IMR-90 (cell line): ENCODE data around the gene CREB1. TPM values are rescaled to one million over a fixed set of nuclear protein-coding genes. Genes with fewer than 3 reads are reported as not detected.

Source experiments
- ATAC-seq: fragments of 200-7000 bp; cut with Tn5 transposase; 2 replicates; pipeline ENCODE4 v1.9.1; 2020; ENCODE audit warnings: low read depth, mild to moderate bottlenecking, moderate library complexity
- BruUV-seq: library from RNA; stranded (reverse); fragments of 400-500 nt; replicated peaks from 2 replicates; lab custom pipeline; 2021; lab: Mats Ljungman, UMichigan
- CTCF ChIA-PET: fragments of 300-600 bp; formaldehyde crosslinking; extraction: SDS; loops from one replicate; lab custom pipeline; 2021; ENCODE audit warnings: antibody characterized with exemption; lab: Yijun Ruan, JAX
- POLR2A ChIA-PET: fragments of 300-600 bp; sonication (Branson Sonifier 250); formaldehyde crosslinking; loops from one replicate; lab custom pipeline; 2022; ENCODE audit warnings: antibody characterized with exemption; ENCODE audit not compliant: unreplicated experiment; lab: Charles Lee
- DNase-seq: peaks from one replicate; pipeline ENCODE4 v3.0.0; 2013
- H2AFZ ChIP-seq: replicated peaks from 2 replicates; pipeline ENCODE3; 2013; ENCODE audit warnings: low read length, mild to moderate bottlenecking; ENCODE audit not compliant: poor library complexity
- H2AK5ac ChIP-seq: 2 replicates; pipeline ENCODE4 v1.6.1; 2013; ENCODE audit warnings: low read depth, low read length, inconsistent platforms
- H2AK9ac ChIP-seq: replicated peaks from 2 replicates; pipeline ENCODE3; 2013; ENCODE audit warnings: mild to moderate bottlenecking, low read depth, low read length, moderate library complexity; ENCODE audit not compliant: poor library complexity
- H2BK120ac ChIP-seq: 2 replicates; pipeline ENCODE4 v1.6.1; 2013; ENCODE audit warnings: low read depth, low read length, inconsistent platforms
- H2BK15ac ChIP-seq: 3 replicates; pipeline ENCODE4 v1.6.1; 2013; ENCODE audit warnings: low read depth, low read length, inconsistent platforms
- H2BK20ac ChIP-seq: 2 replicates; pipeline ENCODE4 v1.6.1; 2013; ENCODE audit warnings: low read depth, mild to moderate bottlenecking, inconsistent platforms, low read length, moderate library complexity
- H2BK5ac ChIP-seq: 2 replicates; pipeline ENCODE4 v1.6.1; 2013; ENCODE audit warnings: mild to moderate bottlenecking, low read depth, low read length, inconsistent platforms; ENCODE audit not compliant: poor library complexity, severe bottlenecking
- H3K14ac ChIP-seq: replicated peaks from 2 replicates; pipeline ENCODE4 v1.6.1; 2013; ENCODE audit warnings: low read depth, low read length, inconsistent platforms
- H3K18ac ChIP-seq: 2 replicates; pipeline ENCODE4 v1.6.1; 2013; ENCODE audit warnings: low read depth, low read length, control low read depth
- H3K23ac ChIP-seq: 2 replicates; pipeline ENCODE4 v1.6.1; 2013; ENCODE audit warnings: low read depth, low read length, inconsistent platforms
- H3K27ac ChIP-seq: 2 replicates; pipeline ENCODE4 v1.5.1; 2013; ENCODE audit warnings: mild to moderate bottlenecking, control low read depth, low read length; ENCODE audit not compliant: insufficient read depth
- H3K27me3 ChIP-seq: 2 replicates; pipeline ENCODE4 v1.6.1; 2013; ENCODE audit warnings: low read length; ENCODE audit not compliant: control insufficient read depth, insufficient read depth
- H3K36me3 ChIP-seq: 2 replicates; pipeline ENCODE4 v1.6.1; 2013; ENCODE audit warnings: low read length, mixed read lengths; ENCODE audit not compliant: control insufficient read depth, insufficient read depth
- H3K4ac ChIP-seq: 2 replicates; pipeline ENCODE4 v1.6.1; 2013; ENCODE audit warnings: low read depth, low read length, inconsistent platforms
- H3K4me1 ChIP-seq: 2 replicates; pipeline ENCODE4 v1.6.1; 2013; ENCODE audit warnings: low read length, mixed read lengths; ENCODE audit not compliant: control insufficient read depth, insufficient read depth
- H3K4me2 ChIP-seq: 2 replicates; pipeline ENCODE4 v1.6.1; 2013; ENCODE audit warnings: low read depth, mild to moderate bottlenecking, control low read depth, low read length, moderate library complexity
- H3K4me3 ChIP-seq: 2 replicates; pipeline ENCODE4 v1.5.1; 2013; ENCODE audit warnings: low read depth, mild to moderate bottlenecking, control low read depth, low read length, moderate library complexity; ENCODE audit not compliant: insufficient read depth
- H3K56ac ChIP-seq: 2 replicates; pipeline ENCODE4 v1.6.1; 2013; ENCODE audit warnings: low read length, inconsistent platforms; ENCODE audit not compliant: insufficient read depth; ENCODE audit errors: extremely low read depth
- H3K79me1 ChIP-seq, 2 experiments: 2 replicates each; pipeline ENCODE4 v1.6.1; 2013; ENCODE audit warnings: low read length in 2 of 2, inconsistent platforms in 1 of 2, low read depth in 1 of 2
- H3K9ac ChIP-seq: 2 replicates; pipeline ENCODE4 v1.6.1; 2013; ENCODE audit warnings: low read depth, low read length, control low read depth
- H3K9me1 ChIP-seq: 2 replicates; pipeline ENCODE4 v1.6.1; 2013; ENCODE audit warnings: low read length, inconsistent platforms; ENCODE audit not compliant: insufficient read depth
- H3K9me3 ChIP-seq: 2 replicates; pipeline ENCODE4 v1.6.1; 2013; ENCODE audit warnings: low read length; ENCODE audit not compliant: control insufficient read depth, insufficient read depth
- H4K20me1 ChIP-seq: 2 replicates; pipeline ENCODE4 v1.6.1; 2013; ENCODE audit warnings: low read length, inconsistent platforms; ENCODE audit not compliant: insufficient read depth
- H4K5ac ChIP-seq: 2 replicates; pipeline ENCODE4 v1.6.1; 2013; ENCODE audit warnings: mild to moderate bottlenecking, low read depth, low read length, control low read depth
- H4K8ac ChIP-seq, 2 experiments: 2 replicates each; pipeline ENCODE4 v1.6.1; 2013; ENCODE audit warnings: low read depth in 2 of 2, low read length in 2 of 2, control low read depth in 1 of 2, inconsistent platforms in 1 of 2
- H4K91ac ChIP-seq: 2 replicates; pipeline ENCODE4 v1.6.1; 2013; ENCODE audit warnings: low read depth, low read length, inconsistent platforms; ENCODE audit not compliant: insufficient read depth
- BHLHE40 ChIP-seq: fragments of 150-350 bp; IDR thresholded peaks from 2 replicates; pipeline ENCODE4 v1.6.1; 2016; ENCODE audit warnings: mild to moderate bottlenecking, low read depth, low read length
- CEBPB ChIP-seq: IDR thresholded peaks from 2 replicates; pipeline ENCODE4 v1.6.1; 2012; ENCODE audit warnings: low read depth, low read length, improper control_type of control experiment
- CTCF ChIP-seq: conservative IDR thresholded peaks from 2 replicates; pipeline ENCODE4 v1.5.1; 2012; ENCODE audit warnings: mild to moderate bottlenecking, low read depth, low read length, improper control_type of control experiment
- FOS ChIP-seq: fragments of 150-350 bp; IDR thresholded peaks from 2 replicates; pipeline ENCODE4 v1.6.1; 2016; ENCODE audit warnings: low read depth, low read length
- MAFK ChIP-seq: IDR thresholded peaks from 2 replicates; pipeline ENCODE4 v1.6.1; 2012; ENCODE audit warnings: low read depth, low read length, improper control_type of control experiment
- MAZ ChIP-seq: IDR thresholded peaks from 2 replicates; pipeline ENCODE4 v1.6.1; 2012; ENCODE audit warnings: low read depth, mild to moderate bottlenecking, low read length, improper control_type of control experiment, moderate library complexity, borderline replicate concordance
- MXI1 ChIP-seq: IDR thresholded peaks from 2 replicates; pipeline ENCODE4 v1.6.1; 2012; ENCODE audit warnings: low read depth, mild to moderate bottlenecking, low read length, moderate library complexity, borderline replicate concordance
- NFE2L2 ChIP-seq: fragments of 150-350 bp; IDR thresholded peaks from 2 replicates; pipeline ENCODE4 v1.6.1; 2016; ENCODE audit warnings: low read depth, mild to moderate bottlenecking, low read length
- POLR2A ChIP-seq: IDR thresholded peaks from 2 replicates; pipeline ENCODE4 v1.6.1; 2012; ENCODE audit warnings: mild to moderate bottlenecking, low read depth, low read length
- RAD21 ChIP-seq: IDR thresholded peaks from 2 replicates; pipeline ENCODE4 v1.6.1; 2012; ENCODE audit warnings: low read length, improper control_type of control experiment
- RCOR1 ChIP-seq: IDR thresholded peaks from 2 replicates; pipeline ENCODE4 v1.6.1; 2012; ENCODE audit warnings: mild to moderate bottlenecking, low read length, improper control_type of control experiment; ENCODE audit not compliant: insufficient replicate concordance
- RFX5 ChIP-seq: IDR thresholded peaks from 2 replicates; pipeline ENCODE4 v1.8.0; 2012; ENCODE audit warnings: low read depth, mild to moderate bottlenecking, low read length, moderate library complexity
- SMC3 ChIP-seq: fragments of 150-350 bp; IDR thresholded peaks from 2 replicates; pipeline ENCODE4 v1.6.1; 2016; ENCODE audit warnings: low read depth, mild to moderate bottlenecking, antibody characterized with exemption, low read length, moderate library complexity
- WGBS, 2 experiments: methylation state at CpG; one replicate each; pipeline versions ENCODE4 v1.1.5 to v1.1.7; 2013; ENCODE audit warnings: missing lambda C conversion rate in 2 of 2; ENCODE audit not compliant: insufficient read length in 1 of 2; ENCODE audit errors: extremely low coverage in 2 of 2; 5-methylcytosine and 5-hydroxymethylcytosine counted together
- dilution Hi-C: fragments of 300-500 bp; cut with HindIII; formaldehyde crosslinking; loops from one replicate; pipeline ENCODE4 v1.14.3; 2018; ENCODE audit warnings: low sequenced_read_pairs; ENCODE audit not compliant: unreplicated experiment
- in situ Hi-C: fragments of 300-500 bp; cut with MboI; formaldehyde crosslinking; loops from 3 replicates; pipeline ENCODE4 v1.14.3; 2019; ENCODE audit warnings: low sequenced_read_pairs, inconsistent platforms, mixed read lengths
- intact Hi-C: fragments of 100-400 bp; cut with micrococcal nuclease; formaldehyde crosslinking; loops from 2 replicates; pipeline ENCODE4 v1.10.0; 2022
- polyA plus RNA-seq, 3 experiments: library from polyadenylated mRNA; depleted of rRNA; stranded (reverse); fragments of >200 nt; gene quantifications; 2 replicates each; pipeline ENCODE4 v1.2.3, GENCODE V29; 2012; ENCODE audit warnings: low replicate concordance in 1 of 3
- total RNA-seq: library from RNA; depleted of rRNA; stranded (reverse); fragments of >200 nt; gene quantifications from 2 replicates; pipeline ENCODE4 v1.2.3, GENCODE V29; 2012

Gene CREB1
- total and polyA plus RNA-seq, 2 of the 4 experiments (the other 2 are of a cell fraction) = 22.4 to 94.5 TPM

GRCh38 chr2:207534417-207534816 lies 4.7 kb downstream of the CREB1 start:
- H2BK15ac ChIP-seq = no peak overlapping the region
- no peaks in the 10 kb centered on the region for H3K9me3 ChIP-seq
- dilution Hi-C loops (no loop called here), intact Hi-C loops (no loop called here), in situ Hi-C loops (no loop called here)
- H2BK5ac ChIP-seq = no peak overlapping the region
- H2BK120ac ChIP-seq = no peak overlapping the region
- DNase-seq = no peak
- H3K56ac ChIP-seq = no peak overlapping the region
- no peak overlapping the region for H3K9ac ChIP-seq
- H2AK5ac ChIP-seq = no peak overlapping the region
- peaks cover 13 to 41% of the 10 kb centered on the region in 2 experiments for H3K79me1 ChIP-seq
- H4K20me1 ChIP-seq = peaks cover 17% of the 10 kb centered on the region; the same call in 1 of the 2 replicates
- H4K91ac ChIP-seq = no peak overlapping the region
- H3K27ac ChIP-seq = no peak overlapping the region
- H3K4me1 ChIP-seq = no peaks in the 10 kb centered on the region
- BruUV-seq = no TSS peak
- WGBS, 2 experiments = no CpG with 5 or more reads among the region's 3 CpGs
- no peak overlapping the region for H4K8ac ChIP-seq
- peaks cover 2% of the 10 kb centered on the region for H3K36me3 ChIP-seq
- no peak for TF ChIP-seq RAD21
- no peak for TF ChIP-seq RCOR1
- TF ChIP-seq MAFK = no peak
- TF ChIP-seq POLR2A = no peak
- TF ChIP-seq NFE2L2 = no peak
- no peak for TF ChIP-seq CTCF
- TF ChIP-seq CEBPB = no peak
- TF ChIP-seq SMC3 = no peak
- TF ChIP-seq MXI1 = no peak
- TF ChIP-seq FOS = no peak
- no peak for TF ChIP-seq RFX5
- no peak for TF ChIP-seq MAZ
- TF ChIP-seq BHLHE40 = no peak
- H3K27me3 ChIP-seq = no peaks in the 10 kb centered on the region
- H2BK20ac ChIP-seq = no peak overlapping the region
- no peak overlapping the region for H3K18ac ChIP-seq
- H3K14ac ChIP-seq = no peak overlapping the region
- no peak overlapping the region for H3K4ac ChIP-seq
- peaks cover 3% of the 10 kb centered on the region; the same call in 1 of the 2 replicates for H3K9me1 ChIP-seq
- H3K4me3 ChIP-seq = no peak overlapping the region
- no peak for ATAC-seq
- no peak overlapping the region for H2AK9ac ChIP-seq
- H4K5ac ChIP-seq = no peak overlapping the region
- ChIA-PET CTCF (interaction anchor here (0.5 to 1.1 kb wide), 3 partner anchors 88 to 734 kb away, joined by 3 to 4 read pairs (median 3); no protein-coding TSS in a partner anchor), POLR2A (interaction anchor here (0.7 kb wide), 1 partner anchor 62 kb away, joined by 7 read pairs; no protein-coding TSS in a partner anchor)
- no peak overlapping the region for H2AFZ ChIP-seq
- no peak overlapping the region for H3K23ac ChIP-seq
- H3K4me2 ChIP-seq = no peak overlapping the region
